ENCODE measurements around the gene C1orf35.

C1orf35 gene

GRCh38 chr1:228146417-228147150, 43.5 kb upstream of the C1orf35 start:
- Histone ChIP-seq H3K4me1 (peaks cover 4% of the 10 kb centered on the region), H3K4me3 (no peak overlapping the region), H3K36me3 (replicated peaks) (peaks cover 23% of the 10 kb centered on the region), H3K27me3 (ENCODE audit: low read depth) (no peaks in the 10 kb centered on the region), H3K9me3 (no peaks in the 10 kb centered on the region)
- DNase-seq (ENCODE audit: low spot score in 2 of 2) = no peak
- in situ Hi-C loops (cut with MboI; ENCODE audit: low sequenced_read_pairs) = no loop called here

- no peak overlapping the region for H3K4me3 ChIP-seq
- H3K27me3 ChIP-seq (ENCODE audit: low read depth) = no peaks in the 10 kb centered on the region
- H3K36me3 ChIP-seq (replicated peaks) = peaks cover 25% of the 10 kb centered on the region
- no peaks in the 10 kb centered on the region for H3K9me3 ChIP-seq
- peaks cover 6% of the 10 kb centered on the region for H3K4me1 ChIP-seq
- no peak for DNase-seq (ENCODE audit: low spot score in 2 of 2)
- in situ Hi-C loops (cut with MboI; ENCODE audit: low sequenced_read_pairs) = no loop called here
Measured at GRCh38 chr1:228145463-228146416, 42.6 kb upstream of the C1orf35 start.

GRCh38 chr1:228144993-228145343, 41.8 kb upstream of the C1orf35 start:
- peaks cover 29% of the 10 kb centered on the region for H3K36me3 ChIP-seq (replicated peaks)
- no peak for DNase-seq (ENCODE audit: low spot score in 2 of 2)
- H3K4me3 ChIP-seq = no peak overlapping the region
- peaks cover 6% of the 10 kb centered on the region for H3K4me1 ChIP-seq
- H3K27me3 ChIP-seq (ENCODE audit: low read depth) = no peaks in the 10 kb centered on the region
- in situ Hi-C loops (cut with MboI; ENCODE audit: low sequenced_read_pairs) = no loop called here
- H3K9me3 ChIP-seq = no peaks in the 10 kb centered on the region

- Histone ChIP-seq H3K36me3 (replicated peaks) (peaks cover 29% of the 10 kb centered on the region), H3K4me3 (no peak overlapping the region), H3K4me1 (peaks cover 6% of the 10 kb centered on the region), H3K9me3 (no peaks in the 10 kb centered on the region), H3K27me3 (ENCODE audit: low read depth) (no peaks in the 10 kb centered on the region)
- DNase-seq (ENCODE audit: low spot score in 2 of 2) = peak in 1 of 2 experiments; percentile 15
- in situ Hi-C loops (cut with MboI; ENCODE audit: low sequenced_read_pairs) = no loop called here
Measured at GRCh38 chr1:228144193-228144992, 41.3 kb upstream of the C1orf35 start.

GRCh38 chr1:228143480-228144192, 40.5 kb upstream of the C1orf35 start:
- Histone ChIP-seq H3K9me3 (no peaks in the 10 kb centered on the region), H3K27me3 (ENCODE audit: low read depth) (no peaks in the 10 kb centered on the region), H3K36me3 (replicated peaks) (peaks cover 26% of the 10 kb centered on the region), H3K4me3 (no peak overlapping the region), H3K4me1 (peaks cover 8% of the 10 kb centered on the region)
- in situ Hi-C loops (cut with MboI; ENCODE audit: low sequenced_read_pairs) = no loop called here
- no peak for DNase-seq (ENCODE audit: low spot score in 2 of 2)

- H3K36me3 ChIP-seq (replicated peaks) = peaks cover 24% of the 10 kb centered on the region
- peaks cover 8% of the 10 kb centered on the region for H3K4me1 ChIP-seq
- H3K9me3 ChIP-seq = no peaks in the 10 kb centered on the region
- H3K4me3 ChIP-seq = no peak overlapping the region
- no peaks in the 10 kb centered on the region; the same call in 1 of the 2 replicates for H3K27me3 ChIP-seq (ENCODE audit: low read depth)
- in situ Hi-C loops (cut with MboI; ENCODE audit: low sequenced_read_pairs) = no loop called here
- DNase-seq (ENCODE audit: low spot score in 2 of 2) = no peak
Measured at GRCh38 chr1:228142701-228143136, 39.6 kb upstream of the C1orf35 start.

- in situ Hi-C loops (cut with MboI; ENCODE audit: low sequenced_read_pairs) = no loop called here
- Histone ChIP-seq H3K4me1 (peaks cover 8% of the 10 kb centered on the region), H3K27me3 (ENCODE audit: low read depth) (no peaks in the 10 kb centered on the region; the same call in 1 of the 2 replicates), H3K36me3 (replicated peaks) (peaks cover 20% of the 10 kb centered on the region), H3K4me3 (peak overlapping the region; percentile 98), H3K9me3 (no peaks in the 10 kb centered on the region)
- DNase-seq (ENCODE audit: low spot score in 2 of 2) = no peak
Measured at GRCh38 chr1:228142155-228142691, 39.1 kb upstream of the C1orf35 start.

- DNase-seq (ENCODE audit: low spot score in 2 of 2) = peak in 1 of 2 experiments; percentile 45
- peaks cover 17% of the 10 kb centered on the region for H3K36me3 ChIP-seq (replicated peaks)
- H3K4me3 ChIP-seq = peak overlapping the region; percentile 98
- peaks cover 2% of the 10 kb centered on the region; the same call in 1 of the 2 replicates for H3K27me3 ChIP-seq (ENCODE audit: low read depth)
- no peaks in the 10 kb centered on the region for H3K9me3 ChIP-seq
- peaks cover 8% of the 10 kb centered on the region for H3K4me1 ChIP-seq
- in situ Hi-C loops (cut with MboI; ENCODE audit: low sequenced_read_pairs) = no loop called here
Measured at GRCh38 chr1:228141226-228142044, 38.3 kb upstream of the C1orf35 start.

- Histone ChIP-seq H3K9me3 (no peaks in the 10 kb centered on the region), H3K4me1 (peaks cover 8% of the 10 kb centered on the region), H3K36me3 (replicated peaks) (peaks cover 17% of the 10 kb centered on the region), H3K4me3 (peak overlapping the region; percentile 98), H3K27me3 (ENCODE audit: low read depth) (peaks cover 6% of the 10 kb centered on the region; the same call in 1 of the 2 replicates)
- in situ Hi-C loops (cut with MboI; ENCODE audit: low sequenced_read_pairs) = no loop called here
- no peak for DNase-seq (ENCODE audit: low spot score in 2 of 2)
Measured at GRCh38 chr1:228140724-228141225, 37.6 kb upstream of the C1orf35 start.

- Histone ChIP-seq H3K9me3 (no peaks in the 10 kb centered on the region), H3K4me3 (peak within 1 kb of the TSS; percentile 98), H3K27me3 (ENCODE audit: low read depth) (peaks cover 8% of the 10 kb centered on the region; the same call in 1 of the 2 replicates), H3K36me3 (replicated peaks) (peaks cover 13% of the 10 kb centered on the region), H3K4me1 (peaks cover 8% of the 10 kb centered on the region)
- in situ Hi-C loops (cut with MboI; ENCODE audit: low sequenced_read_pairs) = loop anchor here (10.0 kb wide), 1 partner anchor 315 kb away; a partner anchor contains a TSS
- DNase-seq (ENCODE audit: low spot score in 2 of 2) = peak; percentile 99 to 100
Measured at GRCh38 chr1:228139931-228140723, 37.0 kb upstream of the C1orf35 start, which contains the start of gene GUK1. GUK1 (plus strand) TSS chr1:228140279; CDS start chr1:228140303, 24 bp downstream.

- Histone ChIP-seq H3K4me3 (peak overlapping the region; percentile 98), H3K9me3 (no peaks in the 10 kb centered on the region), H3K36me3 (replicated peaks) (peaks cover 13% of the 10 kb centered on the region), H3K27me3 (ENCODE audit: low read depth) (peaks cover 8% of the 10 kb centered on the region), H3K4me1 (peaks cover 8% of the 10 kb centered on the region)
- in situ Hi-C loops (cut with MboI; ENCODE audit: low sequenced_read_pairs) = loop anchor here (10.0 kb wide), 1 partner anchor 315 kb away; a partner anchor contains a TSS
- no peak for DNase-seq (ENCODE audit: low spot score in 2 of 2)
Measured at GRCh38 chr1:228139406-228139930, 36.3 kb upstream of the C1orf35 start.

All from HAP-1 (cell line).